K562 (cell line): ENCODE results near the gene FTO. TPM values are rescaled to one million over a fixed set of nuclear protein-coding genes. Genes with fewer than 3 reads are reported as not detected.

Source experiments
- ATAC-seq: fragments of 200-7000 bp; cut with Tn5 transposase; 3 replicates; pipeline ENCODE4 v1.9.1; 2020; ENCODE audit warnings: moderate library complexity
- BruUV-seq: library from RNA; stranded (reverse); fragments of 400-500 nt; replicated peaks from 2 replicates; lab custom pipeline; 2021; lab: Mats Ljungman, UMichigan
- CTCF ChIA-PET: fragments of 300-600 bp; formaldehyde crosslinking; extraction: SDS; loops from one replicate; lab custom pipeline; 2021; ENCODE audit warnings: low intra/inter-chr PET ratio; lab: Yijun Ruan, JAX
- POLR2A ChIA-PET: fragments of 300-600, 350-650 bp; sonication (Branson Sonifier 250); formaldehyde crosslinking; extraction: SDS; loops from one replicate; lab custom pipeline; 2021; ENCODE audit warnings: antibody characterized with exemption, inconsistent platforms; lab: Yijun Ruan, JAX
- DNase-seq, 4 experiments: peaks; one replicate each; pipeline versions ENCODE4 v3.0.0 to v3.0.0-alpha.2; 2011 to 2018; ENCODE audit warnings: low spot score in 3 of 4, mixed read lengths in 3 of 4; ENCODE audit errors: extremely low read depth in 1 of 4
- FAIRE-seq: peaks from 2 replicates; lab custom pipeline; 2011; peaks lifted over from hg19 to GRCh38; lab: Jason Lieb, UNC
- H2AFZ ChIP-seq: 2 replicates; pipeline ENCODE4 v1.6.0; 2011; ENCODE audit warnings: low read depth, low read length, control low read depth, inconsistent platforms
- H3K27ac ChIP-seq: fragments of 200-600 bp; 3 replicates; pipeline ENCODE4 v1.8.0; 2011; ENCODE audit warnings: low read depth, mild to moderate bottlenecking, control low read depth, inconsistent platforms, low read length, moderate library complexity, mixed read lengths; ENCODE audit errors: extremely low read depth
- H3K27me3 ChIP-seq, 2 experiments: fragments of 300-600 bp in 1 of 2; 2 replicates in 1 of 2; 3 replicates in 1 of 2; pipeline versions ENCODE4 v1.6.0 to v1.8.0; 2011; ENCODE audit warnings: inconsistent platforms in 2 of 2, low read length in 2 of 2, mild to moderate bottlenecking in 1 of 2, mixed read lengths in 1 of 2, moderate library complexity in 1 of 2; ENCODE audit not compliant: control insufficient read depth in 2 of 2, insufficient read depth in 2 of 2
- H3K36me3 ChIP-seq: fragments of 300-600 bp; 3 replicates; pipeline ENCODE4 v1.8.0; 2011; ENCODE audit warnings: mild to moderate bottlenecking, low read length, inconsistent platforms; ENCODE audit not compliant: control insufficient read depth, insufficient read depth
- H3K4me1 ChIP-seq, 2 experiments: fragments of 200-600 bp in 1 of 2; replicated peaks in 1 of 2; 2 replicates in 1 of 2; 3 replicates in 1 of 2; pipeline versions ENCODE4 v1.5.1 to v1.8.0; 2011; ENCODE audit warnings: inconsistent platforms in 2 of 2, low read length in 2 of 2, mild to moderate bottlenecking in 1 of 2, mixed read lengths in 1 of 2, moderate library complexity in 1 of 2; ENCODE audit not compliant: control insufficient read depth in 2 of 2, insufficient read depth in 2 of 2
- H3K4me2 ChIP-seq: 2 replicates; pipeline ENCODE4 v1.6.1; 2011; ENCODE audit warnings: low read length, control low read depth, inconsistent platforms, mixed read lengths; ENCODE audit not compliant: insufficient read depth
- H3K4me3 ChIP-seq: fragments of 200-600 bp; sonication (generic), shearing (Covaris generic); 2 replicates; pipeline ENCODE4 v1.5.1; 2016; ENCODE audit warnings: control low read depth, inconsistent platforms
- H3K79me2 ChIP-seq: fragments of 200-600 bp; 3 replicates; pipeline ENCODE4 v1.8.0; 2011; ENCODE audit warnings: low read length, inconsistent platforms; ENCODE audit not compliant: control insufficient read depth, insufficient read depth
- H3K9ac ChIP-seq, 2 experiments: 2 replicates each; pipeline versions ENCODE4 v1.6.0 to v1.6.1; 2011; ENCODE audit warnings: low read depth in 2 of 2, low read length in 2 of 2, control low read depth in 1 of 2, inconsistent platforms in 1 of 2, mild to moderate bottlenecking in 1 of 2, mixed read lengths in 1 of 2; ENCODE audit not compliant: insufficient read depth in 1 of 2
- H3K9me1 ChIP-seq: one replicate; pipeline ENCODE4 v1.6.0; 2011; ENCODE audit warnings: inconsistent platforms, mild to moderate bottlenecking, low read length, moderate library complexity; ENCODE audit not compliant: control insufficient read depth, insufficient read depth
- H3K9me3 ChIP-seq: replicated peaks from 2 replicates; pipeline ENCODE4 v1.5.1; 2011; ENCODE audit warnings: low read depth, low read length, inconsistent platforms; ENCODE audit not compliant: control insufficient read depth, insufficient read depth
- H4K20me1 ChIP-seq: replicated peaks from 2 replicates; pipeline ENCODE4 v1.6.1; 2011; ENCODE audit warnings: low read length, inconsistent platforms, mixed read lengths; ENCODE audit not compliant: control insufficient read depth, insufficient read depth
- DIDO1 ChIP-seq: fragments of 450-650 bp; IDR thresholded peaks from 2 replicates; pipeline ENCODE4 v1.6.1; 2016; ENCODE audit warnings: low read depth, missing biosample characterization, missing genetic modification characterization
- PHF8 ChIP-seq: fragments of 200-600 bp; sonication (generic); IDR thresholded peaks from 2 replicates; pipeline ENCODE4 v1.6.1; 2012; ENCODE audit warnings: mixed run types, mild to moderate bottlenecking, inconsistent platforms, low read length, moderate library complexity, borderline replicate concordance
- REST ChIP-seq, 2 experiments: fragments of 450-650 bp; formaldehyde crosslinking in 1 of 2; IDR thresholded peaks; 2 replicates each; pipeline versions ENCODE4 v1.4.0 to v1.6.1; 2014 to 2020; ENCODE audit warnings: mild to moderate bottlenecking in 2 of 2, borderline replicate concordance in 1 of 2, low read depth in 1 of 2
- RFX5 ChIP-seq: IDR thresholded peaks from 2 replicates; pipeline ENCODE4 v1.6.1; 2011; ENCODE audit warnings: low read depth, mild to moderate bottlenecking, improper control_type of control experiment, low read length
- SPI1 ChIP-seq: IDR thresholded peaks from 2 replicates; pipeline ENCODE4 v1.6.1; 2011; ENCODE audit warnings: low read depth, low read length, control low read depth, borderline replicate concordance
- WGBS: fragments of 100-300 bp; shearing (Covaris generic); methylation state at CpG from one replicate; pipeline ENCODE4 v1.1.6; 2016; ENCODE audit warnings: low coverage, mixed read lengths; ENCODE audit not compliant: insufficient coverage; ENCODE audit errors: missing lambda C conversion rate; 5-methylcytosine and 5-hydroxymethylcytosine counted together
- in situ Hi-C: fragments of 300-500 bp; cut with MboI; formaldehyde crosslinking; loops from 4 replicates; pipeline ENCODE4 v1.15.0; 2018; ENCODE audit warnings: inconsistent platforms, mixed read lengths
- intact Hi-C: fragments of 100-400 bp; cut with micrococcal nuclease; formaldehyde crosslinking; loops from 2 replicates; pipeline ENCODE4 v1.14.2; 2022
- polyA plus RNA-seq, 8 experiments: library from polyadenylated mRNA; depleted of rRNA in 4 of 8; stranded (reverse) in 5 of 8; unstranded in 3 of 8; fragments of >200 nt; fragmentation: Nextera tagmentation in 2 of 8; fragmentation: Illumina TruSeq in 1 of 8; extraction: Ambion mirVana in 2 of 8; extraction: Trizol in 1 of 8; gene quantifications; 2 replicates each; pipeline versions ENCODE4 v1.2.1 to v1.2.3, GENCODE V29; 2011 to 2014; ENCODE audit warnings: inconsistent platforms in 1 of 8, missing spikeins in 1 of 8
- total RNA-seq, 7 experiments: library from RNA; depleted of rRNA in 6 of 7; stranded (reverse); fragments of >200 nt in 6 of 7; fragmentation: Illumina TruSeq in 2 of 7; extraction: Trizol in 2 of 7; gene quantifications; 2 replicates each; pipeline versions ENCODE4 v1.2.1 to v1.2.3, GENCODE V29; 2011 to 2021; ENCODE audit warnings: low replicate concordance in 1 of 7

FTO gene
- total and polyA plus RNA-seq, 9 of the 15 experiments (the other 6 are each of a cell fraction or from before 2014, with no cell fraction given): 11.3 to 27.7 (median 25.5) TPM

GRCh38 chr16:53876811-53877210, 172.9 kb downstream of the FTO start:
- Histone ChIP-seq H4K20me1 (no peaks in the 10 kb centered on the region), H3K27me3 (no peaks in the 10 kb centered on the region), H3K9me1 (no peaks in the 10 kb centered on the region), H3K27ac (no peak overlapping the region), H3K36me3 (0 out of 3 replicates have a peak, but pooled peaks cover 5% of the 10 kb centered on the region), H3K4me3 (no peak overlapping the region), H3K4me2 (no peak overlapping the region), H2AFZ (no peak overlapping the region), H3K4me1 (no peaks in the 10 kb centered on the region; a peak in 1 of 5 replicates), H3K79me2 (no peaks in the 10 kb centered on the region), H3K9me3 (no peaks in the 10 kb centered on the region), H3K9ac (no peak overlapping the region)
- DNase-seq (no peak), FAIRE-seq (no peak), ATAC-seq (no peak)
- POLR2A ChIA-PET: no interaction called here
- intact Hi-C loops: no loop called here
- 58% methylated on average over 5 of the region's 5 CpGs for WGBS
- no TSS peak for BruUV-seq
- in situ Hi-C loops: no loop called here
- CTCF ChIA-PET: no interaction called here
- TF ChIP-seq DIDO1 (no peak), RFX5 (peak; percentile 89), PHF8 (no peak), SPI1 (no peak), REST (IDR thresholded peaks at IDR 0.05; ENCODE audit: borderline replicate concordance) (no peak), REST (CRISPR knock-in tag; IDR thresholded peaks at IDR 0.05; ENCODE audit: low read depth) (no peak)
